ENCODE data around the gene IL3.

DNA sequence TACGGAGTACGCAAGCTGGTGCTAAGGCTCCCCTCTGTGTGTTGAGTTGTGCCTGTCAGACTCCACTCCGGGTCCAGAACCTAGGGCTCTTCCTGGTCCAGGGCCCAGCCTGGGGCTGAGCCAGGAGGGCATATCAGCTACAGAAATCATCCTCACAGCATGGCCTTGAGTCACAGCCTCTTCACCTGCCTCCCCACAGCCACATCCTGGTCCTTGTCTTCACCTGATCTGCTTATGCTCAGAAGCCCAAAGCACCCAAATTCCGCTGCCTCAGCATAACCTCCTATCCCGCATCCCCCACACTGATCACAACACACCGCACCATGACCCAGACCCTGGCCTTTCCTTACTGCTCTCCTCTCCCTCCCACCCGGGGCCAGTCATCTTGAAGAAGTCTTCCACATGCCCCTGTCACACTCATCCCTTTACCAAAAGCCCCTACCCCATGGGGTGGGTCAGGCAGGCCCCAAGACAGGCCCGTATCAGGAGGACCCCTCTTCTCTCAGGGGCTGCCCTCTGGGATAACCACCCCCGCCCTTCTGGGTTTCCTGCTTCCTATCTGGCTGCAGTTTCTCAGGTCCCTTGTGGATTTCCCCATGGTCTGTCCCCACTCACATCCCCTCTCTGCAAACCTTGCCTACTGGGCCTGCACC lies 1.3 kb upstream of the IL3 start:
- TF ChIP-seq, protein P1, sequence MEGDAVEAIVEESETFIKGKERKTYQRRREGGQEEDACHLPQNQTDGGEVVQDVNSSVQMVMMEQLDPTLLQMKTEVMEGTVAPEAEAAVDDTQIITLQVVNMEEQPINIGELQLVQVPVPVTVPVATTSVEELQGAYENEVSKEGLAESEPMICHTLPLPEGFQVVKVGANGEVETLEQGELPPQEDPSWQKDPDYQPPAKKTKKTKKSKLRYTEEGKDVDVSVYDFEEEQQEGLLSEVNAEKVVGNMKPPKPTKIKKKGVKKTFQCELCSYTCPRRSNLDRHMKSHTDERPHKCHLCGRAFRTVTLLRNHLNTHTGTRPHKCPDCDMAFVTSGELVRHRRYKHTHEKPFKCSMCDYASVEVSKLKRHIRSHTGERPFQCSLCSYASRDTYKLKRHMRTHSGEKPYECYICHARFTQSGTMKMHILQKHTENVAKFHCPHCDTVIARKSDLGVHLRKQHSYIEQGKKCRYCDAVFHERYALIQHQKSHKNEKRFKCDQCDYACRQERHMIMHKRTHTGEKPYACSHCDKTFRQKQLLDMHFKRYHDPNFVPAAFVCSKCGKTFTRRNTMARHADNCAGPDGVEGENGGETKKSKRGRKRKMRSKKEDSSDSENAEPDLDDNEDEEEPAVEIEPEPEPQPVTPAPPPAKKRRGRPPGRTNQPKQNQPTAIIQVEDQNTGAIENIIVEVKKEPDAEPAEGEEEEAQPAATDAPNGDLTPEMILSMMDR (conservative IDR thresholded peaks at IDR 0.05; ENCODE audit: low read depth, low read length): no peak
- no peak for TF ChIP-seq EZH2 (IDR thresholded peaks at IDR 0.05; ENCODE audit: borderline replicate concordance, low read depth, low read length, poor library complexity, severe bottlenecking)

Data from A673 (cell line).